Astrocyte (in vitro differentiated cells and primary cell): ENCODE results near the gene ZBP1. TPM values are rescaled to one million over a fixed set of nuclear protein-coding genes. Genes with fewer than 3 reads are reported as not detected.

Source experiments
- DNase-seq: peaks from one replicate; pipeline ENCODE4 v3.0.0-alpha.2; 2010; ENCODE audit warnings: low read depth
- FAIRE-seq: peaks from 2 replicates; lab custom pipeline; 2011; peaks lifted over from hg19 to GRCh38; lab: Jason Lieb, UNC
- H2AFZ ChIP-seq: 2 replicates; pipeline ENCODE4 v1.6.0; 2012; ENCODE audit warnings: low read depth, low read length, inconsistent platforms
- H3K27ac ChIP-seq: 2 replicates; pipeline ENCODE4 v1.5.1; 2011; ENCODE audit warnings: low read depth, low read length, inconsistent platforms
- H3K27me3 ChIP-seq: 2 replicates; pipeline ENCODE4 v1.6.0; 2011; ENCODE audit warnings: low read length, inconsistent platforms; ENCODE audit not compliant: insufficient read depth
- H3K36me3 ChIP-seq: 2 replicates; pipeline ENCODE4 v1.5.1; 2011; ENCODE audit warnings: low read length, inconsistent platforms; ENCODE audit not compliant: insufficient read depth
- H3K4me1 ChIP-seq: 2 replicates; pipeline ENCODE4 v1.5.1; 2011; ENCODE audit warnings: low read length, inconsistent platforms; ENCODE audit not compliant: insufficient read depth
- H3K4me2 ChIP-seq: 2 replicates; pipeline ENCODE4 v1.6.0; 2012; ENCODE audit warnings: low read length, inconsistent platforms
- H3K4me3 ChIP-seq: 2 replicates; pipeline ENCODE4 v1.5.1; 2011; ENCODE audit warnings: low read depth, mild to moderate bottlenecking, low read length, inconsistent platforms; ENCODE audit not compliant: insufficient read depth
- H3K79me2 ChIP-seq: 2 replicates; pipeline ENCODE4 v1.6.0; 2012; ENCODE audit warnings: mild to moderate bottlenecking, low read length, inconsistent platforms; ENCODE audit not compliant: insufficient read depth
- H3K9ac ChIP-seq: 2 replicates; pipeline ENCODE4 v1.6.0; 2012; ENCODE audit warnings: mild to moderate bottlenecking, low read length, inconsistent platforms
- H3K9me3 ChIP-seq: 2 replicates; pipeline ENCODE4 v1.5.1; 2012; ENCODE audit warnings: low read depth, mild to moderate bottlenecking, low read length, inconsistent platforms; ENCODE audit not compliant: insufficient read depth
- H4K20me1 ChIP-seq: 2 replicates; pipeline ENCODE4 v1.6.0; 2012; ENCODE audit warnings: low read length, inconsistent platforms; ENCODE audit not compliant: insufficient read depth
- H3K27ac Mint-ChIP-seq: one replicate; pipeline ENCODE4 v1.8.0; 2021; ENCODE audit warnings: mild to moderate bottlenecking, mixed read lengths; ENCODE audit not compliant: unreplicated experiment
- H3K27me3 Mint-ChIP-seq: one replicate; pipeline ENCODE4 v1.8.0; 2021; ENCODE audit warnings: low read depth, mixed read lengths; ENCODE audit not compliant: unreplicated experiment
- H3K36me3 Mint-ChIP-seq: one replicate; pipeline ENCODE4 v1.8.0; 2021; ENCODE audit warnings: low read depth, mixed read lengths; ENCODE audit not compliant: unreplicated experiment
- H3K4me1 Mint-ChIP-seq: one replicate; pipeline ENCODE4 v1.8.0; 2021; ENCODE audit warnings: low read depth, mixed read lengths; ENCODE audit not compliant: unreplicated experiment
- H3K4me3 Mint-ChIP-seq: one replicate; pipeline ENCODE4 v1.8.0; 2021; ENCODE audit warnings: mild to moderate bottlenecking, moderate library complexity, mixed read lengths; ENCODE audit not compliant: unreplicated experiment
- H3K9me3 Mint-ChIP-seq: one replicate; pipeline ENCODE4 v1.8.0; 2021; ENCODE audit warnings: mild to moderate bottlenecking, mixed read lengths; ENCODE audit not compliant: unreplicated experiment
- CTCF ChIP-seq: IDR thresholded peaks from 2 replicates; pipeline ENCODE4 v1.5.1; 2011; ENCODE audit warnings: low read depth, mild to moderate bottlenecking, inconsistent platforms, low read length, moderate library complexity; ENCODE audit not compliant: insufficient read depth
- EZH2 ChIP-seq: IDR thresholded peaks from 2 replicates; pipeline ENCODE4 v1.6.1; 2012; ENCODE audit warnings: mild to moderate bottlenecking, low read length, inconsistent platforms; ENCODE audit not compliant: insufficient read depth
- total RNA-seq: library from RNA; stranded (reverse); gene quantifications from 2 replicates; pipeline ENCODE4 v1.2.1, GENCODE V29; 2021

Gene ZBP1
- total RNA-seq, 1 donor from 2014 or later, result not detected

- Histone ChIP-seq H3K4me1 (no peaks in the 10 kb centered on the region), H3K79me2 (no peaks in the 10 kb centered on the region), H2AFZ (no peak overlapping the region), H3K9ac (no peak overlapping the region), H3K9me3 (peaks cover 6% of the 10 kb centered on the region), H4K20me1 (peaks cover 47% of the 10 kb centered on the region), H3K4me3 (no peak overlapping the region), H3K27ac (no peak overlapping the region), H3K36me3 (peaks cover 21% of the 10 kb centered on the region), H3K4me2 (no peak overlapping the region), H3K27me3 (no peaks in the 10 kb centered on the region)
- no peak for DNase-seq
- Mint-ChIP-seq H3K9me3 (peaks cover 21% of the 10 kb centered on the region), H3K27me3 (no peaks in the 10 kb centered on the region), H3K36me3 (peaks cover 15% of the 10 kb centered on the region), H3K27ac (no peak overlapping the region), H3K4me3 (no peak overlapping the region), H3K4me1 (no peaks in the 10 kb centered on the region)
- TF ChIP-seq EZH2 (no peak), CTCF (no peak)
- FAIRE-seq, result no peak
These were observed 28.8 kb upstream of the ZBP1 start for GRCh38 chr20:57648878-57649616.

GRCh38 chr20:57647933-57648785, 27.9 kb upstream of the ZBP1 start:
- Histone ChIP-seq H3K27ac (no peak overlapping the region), H3K4me2 (no peak overlapping the region), H3K4me1 (no peaks in the 10 kb centered on the region), H3K36me3 (peaks cover 16% of the 10 kb centered on the region), H3K4me3 (no peak overlapping the region), H3K9ac (no peak overlapping the region), H3K9me3 (peaks cover 6% of the 10 kb centered on the region), H3K27me3 (no peaks in the 10 kb centered on the region), H3K79me2 (no peaks in the 10 kb centered on the region), H2AFZ (no peak overlapping the region), H4K20me1 (peaks cover 38% of the 10 kb centered on the region)
- peaks cover 21% of the 10 kb centered on the region for H3K9me3 Mint-ChIP-seq
- no peak overlapping the region for H3K4me3 Mint-ChIP-seq
- DNase-seq, result no peak
- H3K4me1 Mint-ChIP-seq, result no peaks in the 10 kb centered on the region
- H3K36me3 Mint-ChIP-seq, result peaks cover 15% of the 10 kb centered on the region
- TF ChIP-seq CTCF (no peak), EZH2 (no peak)
- no peaks in the 10 kb centered on the region for H3K27me3 Mint-ChIP-seq
- H3K27ac Mint-ChIP-seq, result no peak overlapping the region
- FAIRE-seq, result no peak
